ENCODE results near the gene AP1G1.

DNA sequence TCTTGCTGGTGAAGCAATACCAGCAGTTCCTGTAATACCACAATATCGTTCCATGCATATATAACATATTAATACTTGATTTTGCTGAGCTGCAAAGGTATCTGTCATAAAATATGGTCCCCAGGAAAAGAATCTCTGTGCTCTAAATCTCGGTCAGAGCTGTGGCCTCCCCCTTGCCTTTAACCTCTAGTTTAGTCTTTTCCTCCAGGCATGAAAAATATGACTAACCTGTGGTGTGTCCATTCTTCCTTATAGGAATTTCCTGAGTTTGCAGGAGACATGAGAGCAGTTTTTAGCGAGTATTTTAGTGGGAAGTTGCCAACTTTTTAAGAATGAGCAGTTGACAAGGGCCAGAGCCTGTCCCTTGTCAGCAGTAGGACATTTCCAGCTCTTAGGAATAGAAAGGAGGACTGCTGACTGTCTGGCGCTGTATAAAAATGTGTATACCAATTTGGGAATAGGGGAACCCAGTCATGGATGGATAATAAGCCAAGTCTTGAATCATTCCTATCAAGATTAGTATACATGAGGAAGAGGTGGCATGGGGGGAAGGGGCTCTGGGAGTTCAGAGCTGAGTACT, 45.8 kb upstream of the AP1G1 start:
- TF ChIP-seq, protein P1, sequence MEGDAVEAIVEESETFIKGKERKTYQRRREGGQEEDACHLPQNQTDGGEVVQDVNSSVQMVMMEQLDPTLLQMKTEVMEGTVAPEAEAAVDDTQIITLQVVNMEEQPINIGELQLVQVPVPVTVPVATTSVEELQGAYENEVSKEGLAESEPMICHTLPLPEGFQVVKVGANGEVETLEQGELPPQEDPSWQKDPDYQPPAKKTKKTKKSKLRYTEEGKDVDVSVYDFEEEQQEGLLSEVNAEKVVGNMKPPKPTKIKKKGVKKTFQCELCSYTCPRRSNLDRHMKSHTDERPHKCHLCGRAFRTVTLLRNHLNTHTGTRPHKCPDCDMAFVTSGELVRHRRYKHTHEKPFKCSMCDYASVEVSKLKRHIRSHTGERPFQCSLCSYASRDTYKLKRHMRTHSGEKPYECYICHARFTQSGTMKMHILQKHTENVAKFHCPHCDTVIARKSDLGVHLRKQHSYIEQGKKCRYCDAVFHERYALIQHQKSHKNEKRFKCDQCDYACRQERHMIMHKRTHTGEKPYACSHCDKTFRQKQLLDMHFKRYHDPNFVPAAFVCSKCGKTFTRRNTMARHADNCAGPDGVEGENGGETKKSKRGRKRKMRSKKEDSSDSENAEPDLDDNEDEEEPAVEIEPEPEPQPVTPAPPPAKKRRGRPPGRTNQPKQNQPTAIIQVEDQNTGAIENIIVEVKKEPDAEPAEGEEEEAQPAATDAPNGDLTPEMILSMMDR (conservative IDR thresholded peaks at IDR 0.05; ENCODE audit: low read depth, low read length) = no peak
- no peak for TF ChIP-seq EZH2 (IDR thresholded peaks at IDR 0.05; ENCODE audit: low read length, unreplicated experiment)

Data from PC-3 (cell line).